ENCODE measurements around the gene C2CD4C.

- TF ChIP-seq CTCF (IDR thresholded peaks at IDR 0.05) (no peak), EP300 (IDR thresholded peaks at IDR 0.05) (no peak), POLR2A (IDR thresholded peaks at IDR 0.05) (no peak)
These were observed 10.8 kb downstream of the C2CD4C start for GRCh38 chr19:397941-398706.

All from tibial nerve (tissue), 4 donors.